Type B pancreatic cell (in vitro differentiated cells): ENCODE results near the gene RETREG2. TPM values are rescaled to one million over a fixed set of nuclear protein-coding genes. Genes with fewer than 3 reads are reported as not detected.
A peak's percentile ranks its signal among the peaks of the same experiment; 100 is the strongest.

Experiments used
- DNase-seq: peaks from one replicate; pipeline ENCODE4 v3.0.0; 2021; ENCODE audit warnings: mixed read lengths; ENCODE audit not compliant: unreplicated experiment; ENCODE audit errors: extremely low spot score
- H3K27ac Mint-ChIP-seq: 2 replicates; pipeline ENCODE4 v1.8.0; 2021; ENCODE audit warnings: mild to moderate bottlenecking, mixed read lengths
- H3K27me3 Mint-ChIP-seq: 2 replicates; pipeline ENCODE4 v1.8.0; 2021; ENCODE audit warnings: mixed read lengths
- H3K36me3 Mint-ChIP-seq: 2 replicates; pipeline ENCODE4 v1.8.0; 2021; ENCODE audit warnings: mixed read lengths
- H3K4me1 Mint-ChIP-seq: one replicate; pipeline ENCODE4 v1.8.0; 2021; ENCODE audit warnings: mixed read lengths; ENCODE audit not compliant: unreplicated experiment
- H3K4me3 Mint-ChIP-seq: 2 replicates; pipeline ENCODE4 v1.8.0; 2021; ENCODE audit warnings: mild to moderate bottlenecking, mixed read lengths
- H3K9me3 Mint-ChIP-seq: 2 replicates; pipeline ENCODE4 v1.8.0; 2021; ENCODE audit warnings: mixed read lengths
- total RNA-seq: library from RNA; stranded (reverse); gene quantifications from 2 replicates; pipeline ENCODE4 v1.2.1, GENCODE V29; 2021; ENCODE audit warnings: low replicate concordance
- TF ChIP-seq, protein P1 (sequence below): fragments of 200-600 bp; sonication (generic); conservative IDR thresholded peaks from 2 replicates; pipeline ENCODE4 v1.5.0; 2021; ENCODE audit warnings: antibody characterized with exemption, mild to moderate bottlenecking

RETREG2 gene
- total RNA-seq, 1 donor from 2014 or later, result 88.7 TPM

- Mint-ChIP-seq H3K9me3 (no peaks in the 10 kb centered on the region), H3K27ac (peak overlapping the region; percentile 98), H3K36me3 (no peaks in the 10 kb centered on the region), H3K4me3 (peak overlapping the region; percentile 97), H3K27me3 (peaks cover 8% of the 10 kb centered on the region), H3K4me1 (peaks cover 18% of the 10 kb centered on the region)
- DNase-seq, result no peak
- TF ChIP-seq, protein P1, sequence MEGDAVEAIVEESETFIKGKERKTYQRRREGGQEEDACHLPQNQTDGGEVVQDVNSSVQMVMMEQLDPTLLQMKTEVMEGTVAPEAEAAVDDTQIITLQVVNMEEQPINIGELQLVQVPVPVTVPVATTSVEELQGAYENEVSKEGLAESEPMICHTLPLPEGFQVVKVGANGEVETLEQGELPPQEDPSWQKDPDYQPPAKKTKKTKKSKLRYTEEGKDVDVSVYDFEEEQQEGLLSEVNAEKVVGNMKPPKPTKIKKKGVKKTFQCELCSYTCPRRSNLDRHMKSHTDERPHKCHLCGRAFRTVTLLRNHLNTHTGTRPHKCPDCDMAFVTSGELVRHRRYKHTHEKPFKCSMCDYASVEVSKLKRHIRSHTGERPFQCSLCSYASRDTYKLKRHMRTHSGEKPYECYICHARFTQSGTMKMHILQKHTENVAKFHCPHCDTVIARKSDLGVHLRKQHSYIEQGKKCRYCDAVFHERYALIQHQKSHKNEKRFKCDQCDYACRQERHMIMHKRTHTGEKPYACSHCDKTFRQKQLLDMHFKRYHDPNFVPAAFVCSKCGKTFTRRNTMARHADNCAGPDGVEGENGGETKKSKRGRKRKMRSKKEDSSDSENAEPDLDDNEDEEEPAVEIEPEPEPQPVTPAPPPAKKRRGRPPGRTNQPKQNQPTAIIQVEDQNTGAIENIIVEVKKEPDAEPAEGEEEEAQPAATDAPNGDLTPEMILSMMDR, result no peak
Measured at GRCh38 chr2:219207884-219208740, 30.0 kb downstream of the RETREG2 start.

DNA sequence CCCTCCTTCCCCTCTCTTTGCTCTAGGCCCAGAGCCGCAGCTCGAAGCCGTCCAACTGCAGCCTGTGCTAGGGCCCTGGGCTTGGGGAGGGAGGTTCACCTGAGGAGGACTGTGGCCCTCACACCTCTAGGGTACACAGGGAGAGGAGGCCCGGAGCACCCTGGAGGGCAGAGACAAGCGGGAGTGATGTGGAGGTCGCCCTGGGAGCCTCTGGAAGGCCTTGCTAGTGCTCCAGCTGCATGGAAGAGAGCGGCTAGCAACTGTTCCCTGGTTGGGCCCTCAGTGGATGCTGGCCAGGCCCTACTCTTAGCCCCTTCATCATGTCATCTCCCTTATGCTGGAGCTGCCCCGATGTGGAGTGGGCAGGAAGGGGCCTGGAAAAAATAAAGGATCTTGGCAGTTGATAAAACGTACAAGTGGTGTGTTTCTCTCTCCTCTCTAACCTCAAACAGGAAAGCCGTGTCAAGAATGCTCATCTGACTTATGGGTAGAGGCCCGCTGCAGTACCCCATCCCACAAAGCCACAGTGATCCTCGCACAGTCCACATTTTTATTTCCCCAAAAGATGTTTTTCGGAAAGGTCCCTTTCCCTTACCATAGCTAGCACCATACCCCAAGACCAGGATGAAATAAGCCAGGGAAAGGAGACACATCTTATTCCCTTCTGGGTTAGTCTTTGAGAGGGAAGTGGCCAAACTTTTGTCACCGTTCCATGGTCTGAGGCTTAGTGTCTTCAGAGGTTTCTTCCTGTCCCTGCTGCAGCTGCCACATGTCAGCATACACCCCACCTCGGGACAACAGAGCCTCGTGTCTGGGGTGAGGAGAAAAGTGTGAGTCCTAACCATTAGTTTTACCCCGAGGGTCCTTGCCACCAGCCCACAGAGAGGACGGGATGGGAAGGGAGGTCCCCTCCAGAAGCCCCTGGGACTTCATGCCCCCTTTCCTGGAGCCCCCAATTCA lies 31.4 kb downstream of the RETREG2 start:
- H3K27me3 Mint-ChIP-seq, result peaks cover 4% of the 10 kb centered on the region
- no peak for DNase-seq
- H3K27ac Mint-ChIP-seq, result peak overlapping the region; percentile 67
- no peaks in the 10 kb centered on the region for H3K36me3 Mint-ChIP-seq
- peaks cover 18% of the 10 kb centered on the region for H3K4me1 Mint-ChIP-seq
- no peak overlapping the region for H3K4me3 Mint-ChIP-seq
- no peaks in the 10 kb centered on the region for H3K9me3 Mint-ChIP-seq
- TF ChIP-seq, protein P1, result no peak

- Mint-ChIP-seq H3K36me3 (no peaks in the 10 kb centered on the region), H3K4me3 (no peak overlapping the region), H3K27ac (no peak overlapping the region), H3K9me3 (no peaks in the 10 kb centered on the region), H3K4me1 (peaks cover 23% of the 10 kb centered on the region), H3K27me3 (peaks cover 4% of the 10 kb centered on the region)
- TF ChIP-seq, protein P1, result no peak
- no peak for DNase-seq
Measured at GRCh38 chr2:219210196-219210885, 32.3 kb downstream of the RETREG2 start.

DNA sequence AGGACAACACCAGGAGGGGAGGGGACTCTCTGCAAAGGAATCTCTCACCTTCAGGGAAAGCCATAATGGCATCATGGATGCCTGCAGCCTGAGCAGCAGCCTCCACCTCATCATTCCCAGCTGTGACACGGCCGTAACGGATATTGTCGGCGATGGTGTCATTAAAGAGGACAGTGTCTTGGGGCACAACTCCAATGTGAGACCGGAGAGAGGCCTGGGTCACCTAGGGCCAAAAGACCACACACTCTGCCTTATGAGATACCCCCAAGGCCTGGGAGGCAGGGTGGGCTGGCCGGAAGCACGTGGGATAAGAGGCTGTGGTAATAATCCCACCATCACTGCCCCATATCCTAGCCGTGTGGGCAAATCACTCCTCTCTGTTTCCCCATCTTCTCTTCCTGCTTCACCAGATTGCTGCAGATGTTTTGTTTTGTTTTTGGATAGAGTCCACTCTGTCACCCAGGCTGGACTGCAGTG lies 32.8 kb downstream of the RETREG2 start:
- Mint-ChIP-seq H3K4me3 (no peak overlapping the region), H3K4me1 (peaks cover 23% of the 10 kb centered on the region), H3K27me3 (peaks cover 4% of the 10 kb centered on the region), H3K27ac (no peak overlapping the region), H3K36me3 (no peaks in the 10 kb centered on the region), H3K9me3 (no peaks in the 10 kb centered on the region)
- DNase-seq, result no peak
- TF ChIP-seq, protein P1, result no peak

DNA sequence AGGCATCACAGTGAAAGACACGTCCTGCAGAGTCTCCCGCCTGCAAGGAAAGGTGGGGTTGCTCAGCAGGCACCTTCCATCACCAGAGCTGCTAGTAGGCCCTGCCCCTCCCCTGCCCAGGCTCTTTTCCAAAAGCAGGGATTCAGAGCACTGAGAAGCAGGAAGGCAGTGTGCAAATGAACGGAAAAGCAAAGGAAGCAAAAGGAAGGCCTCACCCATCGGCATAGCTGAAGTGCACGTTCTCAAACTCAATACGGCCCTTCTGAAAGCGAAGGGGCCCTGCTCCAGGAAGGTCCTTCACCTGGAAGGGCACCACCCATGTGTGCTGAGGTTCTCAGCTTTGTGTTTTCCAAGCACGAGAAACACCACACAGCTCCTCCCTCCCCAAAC lies 34.9 kb downstream of the RETREG2 start:
- H3K36me3 Mint-ChIP-seq, result no peaks in the 10 kb centered on the region
- no peak for DNase-seq
- H3K9me3 Mint-ChIP-seq, result no peaks in the 10 kb centered on the region
- H3K27ac Mint-ChIP-seq, result no peak overlapping the region
- no peaks in the 10 kb centered on the region for H3K27me3 Mint-ChIP-seq
- TF ChIP-seq, protein P1, result no peak
- H3K4me3 Mint-ChIP-seq, result no peak overlapping the region
- H3K4me1 Mint-ChIP-seq, result peaks cover 16% of the 10 kb centered on the region
